Measurements from ENCODE around the gene RBMXL3.

The RBMXL3 gene

GRCh38 chrX:115233497-115234455 lies 44.6 kb downstream of the RBMXL3 start, which contains the start of gene LRCH2:
TSS of gene LRCH2 (minus strand) at chrX:115234096. CDS start at chrX:115234041, 55 bp downstream.
- no peak for DNase-seq (ENCODE audit: low read depth in 1 of 2, low spot score in 1 of 2)

- no peak for DNase-seq (ENCODE audit: low read depth in 1 of 2, low spot score in 1 of 2)
These were observed 45.3 kb downstream of the RBMXL3 start for GRCh38 chrX:115234461-115234860.

GRCh38 chrX:115236560-115236959 lies 47.4 kb downstream of the RBMXL3 start:
- DNase-seq (ENCODE audit: low read depth in 1 of 2, low spot score in 1 of 2) = no peak

DNA sequence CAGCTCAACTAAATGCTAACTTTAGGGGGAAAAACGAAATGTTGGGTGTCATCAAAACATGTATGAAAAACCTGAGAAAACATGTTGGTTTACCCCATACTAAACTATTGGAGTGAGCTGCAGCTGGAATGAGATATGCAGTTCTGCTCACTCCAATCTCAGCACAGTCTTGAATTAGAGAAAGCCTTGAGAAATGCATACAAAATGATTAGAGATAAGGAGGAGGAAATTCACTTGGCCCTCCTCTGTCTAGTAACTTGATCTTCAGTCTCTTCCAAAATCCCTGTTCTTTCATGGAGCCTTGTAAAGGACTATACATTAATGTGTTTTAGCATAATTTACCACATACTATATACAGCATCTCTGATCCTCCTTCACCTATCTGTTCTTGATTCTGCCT lies 47.8 kb downstream of the RBMXL3 start:
- no peak for DNase-seq (ENCODE audit: low read depth in 1 of 2, low spot score in 1 of 2)

Measured in stimulated activated CD4-positive, alpha-beta T cell treated with anti-CD3 and anti-CD28 coated beads, Interleukin-15, amount 100 ng/mL, for 1 hour (primary cell).